Gastroesophageal sphincter (tissue), 4 donors: ENCODE measurements around the gene TMEM131L. TPM values are rescaled to one million over a fixed set of nuclear protein-coding genes. Genes with fewer than 3 reads are reported as not detected.

Source experiments
- ATAC-seq: fragments of 150-250 bp; one replicate; pipeline ENCODE4 v1.9.1; 2016; ENCODE audit warnings: mild to moderate bottlenecking, moderate library complexity
- H3K27ac ChIP-seq, 4 donors: fragments of 200-600 bp; sonication (generic) in 3 of 4; 1 replicate in 3 of 4; 2 replicates in 1 of 4; pipeline ENCODE4 v1.5.1; 2016 to 2019
- H3K27me3 ChIP-seq: fragments of 200-600 bp; sonication (generic); one replicate; pipeline ENCODE4 v1.5.1; 2019
- H3K36me3 ChIP-seq, 2 donors: fragments of 200-600 bp; sonication (generic); one replicate each; pipeline ENCODE4 v1.5.1; 2019; ENCODE audit warnings: control low read depth in 1 of 2
- H3K4me1 ChIP-seq, 3 donors: fragments of 200-600 bp; sonication (generic); 1 replicate in 2 of 3; 2 replicates in 1 of 3; pipeline ENCODE4 v1.5.1; 2016 to 2019; ENCODE audit warnings: control low read depth in 2 of 3
- H3K4me3 ChIP-seq, 2 donors: fragments of 200-600 bp; sonication (generic); one replicate each; pipeline ENCODE4 v1.5.1; 2019; ENCODE audit warnings: mild to moderate bottlenecking in 1 of 2, moderate library complexity in 1 of 2
- H3K9me3 ChIP-seq, 3 donors: fragments of 200-600 bp; sonication (generic); one replicate each; pipeline ENCODE4 v1.5.1; 2017 to 2019; ENCODE audit warnings: control low read depth in 2 of 3
- CTCF ChIP-seq, 4 experiments: fragments of 200-600 bp in 2 of 4; fragments of 450-650 bp in 2 of 4; sonication (generic) in 1 of 4; IDR thresholded peaks; one replicate each; pipeline ENCODE4 v1.5.1; 2017 to 2019; ENCODE audit warnings: antibody characterized with exemption in 4 of 4, mild to moderate bottlenecking in 2 of 4, moderate library complexity in 2 of 4
- EP300 ChIP-seq: sonication (generic); formaldehyde crosslinking; IDR thresholded peaks from one replicate; pipeline ENCODE4 v1.6.1; 2017; ENCODE audit warnings: antibody characterized with exemption, mild to moderate bottlenecking
- POLR2A ChIP-seq, 2 donors: fragments of 450-650 bp; IDR thresholded peaks; one replicate each; pipeline ENCODE4 v1.6.1; 2017; ENCODE audit warnings: antibody characterized with exemption in 2 of 2, mild to moderate bottlenecking in 2 of 2, moderate library complexity in 1 of 2
- POLR2AphosphoS5 ChIP-seq: sonication (generic); formaldehyde crosslinking; IDR thresholded peaks from one replicate; pipeline ENCODE4 v1.6.1; 2017; ENCODE audit warnings: antibody characterized with exemption
- WGBS, 2 donors: methylation state at CpG; one replicate each; pipeline ENCODE4 v1.1.5; 2018; ENCODE audit warnings: low coverage in 1 of 2; 5-methylcytosine and 5-hydroxymethylcytosine counted together
- total RNA-seq, 4 donors: library from RNA; depleted of rRNA; stranded (reverse); fragments of >200 nt; gene quantifications; one replicate each; pipeline ENCODE4 v1.1.0, GENCODE V29; 2016

Gene TMEM131L
- total RNA-seq, 4 donors from 2014 or later, result 14.2 to 24.0 (median 18.4) TPM

DNA sequence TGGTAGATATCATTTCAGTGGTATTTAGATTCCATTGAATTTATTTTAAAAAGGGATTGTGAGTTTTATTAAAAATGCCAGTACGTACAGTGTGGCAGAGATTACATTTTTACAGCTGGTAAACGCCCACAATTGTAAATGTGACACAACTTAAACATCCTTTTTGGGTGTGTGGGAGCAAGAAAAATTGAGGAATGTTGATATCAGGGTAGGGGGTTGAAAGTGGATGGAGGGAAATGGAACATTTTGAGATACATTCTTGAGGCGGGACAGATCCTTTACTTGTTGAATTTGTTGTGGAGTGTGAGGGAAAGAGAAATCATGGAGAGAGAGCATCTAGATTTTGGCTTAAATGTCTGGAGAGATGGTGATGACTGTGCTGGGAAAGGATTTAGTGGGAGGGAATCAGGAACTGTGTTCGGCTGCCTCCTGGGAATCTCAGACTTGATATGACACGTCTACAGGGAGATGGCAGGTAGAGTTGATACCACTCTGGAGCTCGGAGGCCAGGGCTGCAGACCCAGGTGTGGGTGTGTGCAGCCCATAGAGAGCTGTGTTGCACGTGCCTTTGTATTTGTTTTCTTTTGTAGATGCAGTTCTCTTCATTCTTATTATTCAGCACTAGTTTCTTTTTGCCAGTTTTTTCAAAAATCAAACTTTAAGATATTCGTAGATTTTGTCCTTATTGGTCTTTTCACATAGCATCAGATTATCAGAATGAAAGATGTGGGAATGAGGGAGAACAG, 10.8 kb downstream of the TMEM131L start:
- TF ChIP-seq POLR2A (IDR thresholded peaks at IDR 0.05) (no peak), POLR2AphosphoS5 (no peak), EP300 (no peak), CTCF (IDR thresholded peaks at IDR 0.05) (no peak)
- no peaks in the 10 kb centered on the region for H3K9me3 ChIP-seq
- H3K36me3 ChIP-seq, result peaks cover 0 to 22% of the 10 kb centered on the region in 2 donors
- no peaks in the 10 kb centered on the region for H3K27me3 ChIP-seq
- no peak for ATAC-seq
- peak overlapping the region in 1 of 4 donors; percentile 43 for H3K27ac ChIP-seq
- H3K4me1 ChIP-seq, result peaks cover 0 to 41% (median 0%) of the 10 kb centered on the region in 3 donors
- no peak overlapping the region for H3K4me3 ChIP-seq
- WGBS, 2 donors, result 61 to 77% methylated on average over 8 of the region's 8 CpGs

- TF ChIP-seq POLR2AphosphoS5, result peak; percentile 80
- TF ChIP-seq EP300, result no peak
- no peaks in the 10 kb centered on the region for H3K27me3 ChIP-seq
- no peak overlapping the region for H3K4me3 ChIP-seq
- H3K9me3 ChIP-seq, result no peaks in the 10 kb centered on the region
- ATAC-seq, result no peak
- peak overlapping the region; percentile 7 to 66 (median 39) for H3K27ac ChIP-seq
- H3K4me1 ChIP-seq, result peaks cover 0 to 49% (median 3%) of the 10 kb centered on the region in 3 donors
- 11 to 19% methylated on average over 2 to 3 of the region's 3 CpGs for WGBS, 2 donors
- peaks cover 0 to 18% of the 10 kb centered on the region in 2 donors for H3K36me3 ChIP-seq
Measured at GRCh38 chr4:153479101-153479500, 12.9 kb downstream of the TMEM131L start.

DNA sequence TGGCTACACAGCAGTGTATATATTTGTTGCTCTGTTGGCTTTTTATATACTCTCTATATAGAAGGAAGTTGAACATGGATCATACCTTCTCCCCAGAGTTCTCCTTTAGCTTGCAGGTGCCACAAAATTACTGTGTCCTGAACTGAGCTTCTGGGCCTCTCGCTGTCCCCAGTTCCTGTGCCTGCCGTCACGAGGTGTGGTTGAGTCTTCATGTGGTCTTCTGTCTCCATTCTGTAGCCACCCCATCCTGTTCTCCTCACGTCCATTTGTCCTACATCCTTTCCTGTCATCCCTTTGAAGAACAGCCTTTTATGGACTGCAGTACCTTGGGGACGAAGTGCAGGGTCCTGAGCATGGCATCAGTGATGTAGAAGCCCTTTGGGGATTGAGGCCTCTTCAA, 14.5 kb downstream of the TMEM131L start:
- H3K4me3 ChIP-seq, result no peak overlapping the region
- H3K27ac ChIP-seq, result no peak overlapping the region
- H3K36me3 ChIP-seq, result peaks cover 0 to 7% of the 10 kb centered on the region in 2 donors
- ATAC-seq, result no peak
- H3K9me3 ChIP-seq, result no peaks in the 10 kb centered on the region
- H3K4me1 ChIP-seq, result peaks cover 0 to 64% (median 3%) of the 10 kb centered on the region in 3 donors
- no peaks in the 10 kb centered on the region for H3K27me3 ChIP-seq
- no peak for TF ChIP-seq CTCF (IDR thresholded peaks at IDR 0.05)
- TF ChIP-seq POLR2A (IDR thresholded peaks at IDR 0.05), result no peak
- TF ChIP-seq POLR2AphosphoS5, result no peak
- TF ChIP-seq EP300, result no peak
- WGBS, 2 donors, result 81 to 84% methylated on average over 4 to 5 of the region's 5 CpGs

DNA sequence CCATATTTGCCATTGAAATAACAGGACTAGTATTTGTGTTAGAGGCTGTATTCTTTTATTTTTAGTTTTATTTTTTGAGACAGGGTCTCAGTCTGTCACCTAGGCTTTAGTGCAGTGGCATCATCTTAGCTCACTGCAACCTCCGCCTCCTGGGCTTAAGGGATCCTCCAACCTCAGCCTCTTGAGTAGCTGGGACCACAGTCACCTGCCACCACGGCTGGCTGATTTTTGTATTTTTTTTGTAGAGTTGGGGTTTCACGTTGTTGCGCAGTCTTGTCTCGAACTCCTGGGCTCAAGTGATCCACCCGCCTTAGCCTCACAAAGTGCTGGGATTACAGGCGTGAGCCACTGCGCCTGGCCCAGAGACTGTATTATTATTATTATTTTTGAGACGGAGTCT, 15.3 kb downstream of the TMEM131L start:
- peaks cover 0 to 7% of the 10 kb centered on the region in 2 donors for H3K36me3 ChIP-seq
- no peaks in the 10 kb centered on the region for H3K27me3 ChIP-seq
- 90 to 94% methylated on average over 7 to 9 of the region's 9 CpGs for WGBS, 2 donors
- no peak overlapping the region for H3K4me3 ChIP-seq
- H3K9me3 ChIP-seq, result no peaks in the 10 kb centered on the region
- no peak for ATAC-seq
- no peak overlapping the region for H3K27ac ChIP-seq
- TF ChIP-seq POLR2AphosphoS5 (no peak), POLR2A (IDR thresholded peaks at IDR 0.05) (no peak), EP300 (no peak), CTCF (IDR thresholded peaks at IDR 0.05) (no peak)
- H3K4me1 ChIP-seq, result peaks cover 0 to 72% (median 11%) of the 10 kb centered on the region in 3 donors

DNA sequence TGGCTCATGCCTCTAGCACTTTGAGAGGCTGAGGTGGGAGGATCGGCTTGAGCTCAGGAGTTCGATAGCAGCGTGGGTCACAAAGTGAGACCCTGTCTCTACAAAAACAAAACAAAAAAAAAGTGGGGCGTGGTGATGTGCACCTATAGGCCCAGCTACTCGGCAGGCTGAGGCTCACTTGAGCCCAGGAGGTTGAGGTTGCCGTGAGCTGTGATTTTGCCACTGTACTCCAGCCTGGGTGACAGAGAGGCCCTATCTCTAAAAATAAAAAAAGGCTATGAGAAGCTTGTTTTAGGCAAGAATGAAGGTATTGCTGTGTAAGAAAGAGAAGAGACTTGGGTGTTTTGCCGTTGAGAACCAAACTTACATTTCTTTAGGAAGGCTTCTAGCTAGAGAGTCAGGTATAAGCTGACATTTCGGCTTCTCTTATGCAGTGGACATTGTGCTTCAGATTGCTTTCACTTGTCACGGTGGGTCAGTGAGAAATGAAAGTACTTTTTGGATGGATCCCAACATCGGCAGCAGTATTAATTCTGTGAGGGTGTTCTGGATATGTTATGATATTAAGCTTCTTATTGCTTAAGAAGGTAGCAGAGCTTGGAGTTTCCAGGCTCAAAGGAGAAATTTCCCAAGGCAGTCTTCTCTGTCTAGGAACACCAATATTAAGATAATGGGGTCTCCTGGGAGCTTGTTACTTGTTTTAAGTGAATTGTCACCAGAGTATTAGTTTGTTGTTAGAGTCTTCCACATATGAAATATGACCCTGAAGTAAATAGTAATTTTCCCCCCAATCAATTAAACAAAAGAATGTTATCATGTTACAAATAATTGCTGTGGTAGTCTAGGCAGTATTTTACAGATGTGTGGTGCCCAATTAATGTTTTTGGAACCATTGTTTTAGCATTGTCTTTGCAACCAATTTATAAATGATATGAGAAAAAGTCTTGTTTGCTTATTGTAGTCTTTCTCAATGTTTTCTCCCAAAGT, 17.6 kb downstream of the TMEM131L start:
- Histone ChIP-seq H3K9me3 (no peaks in the 10 kb centered on the region), H3K36me3 (peaks cover 0 to 7% of the 10 kb centered on the region in 2 donors), H3K27ac (peak overlapping the region; percentile 76 to 82 (median 78)), H3K4me3 (peak overlapping the region; percentile 6 to 18), H3K4me1 (peaks cover 6 to 73% (median 33%) of the 10 kb centered on the region in 3 donors), H3K27me3 (no peaks in the 10 kb centered on the region)
- peak; percentile 24 for ATAC-seq
- WGBS, 2 donors, result 25 to 36% methylated on average over 7 to 10 of the region's 10 CpGs
- TF ChIP-seq POLR2AphosphoS5, result peak; percentile 40
- TF ChIP-seq POLR2A (IDR thresholded peaks at IDR 0.05), result no peak
